HCT116 (cell line): ENCODE measurements around the gene ILDR1. TPM values are rescaled to one million over a fixed set of nuclear protein-coding genes. Genes with fewer than 3 reads are reported as not detected.

Source experiments
- ATAC-seq: fragments of 200-7000 bp; cut with Tn5 transposase; 2 replicates; pipeline ENCODE4 v1.9.1; 2020; ENCODE audit warnings: mild to moderate bottlenecking, moderate library complexity
- BruUV-seq: library from RNA; stranded (reverse); fragments of 400-500 nt; replicated peaks from 2 replicates; lab custom pipeline; 2021; lab: Mats Ljungman, UMichigan
- CTCF ChIA-PET: fragments of 300-600 bp; sonication (Branson Sonifier 250); formaldehyde crosslinking; loops from one replicate; lab custom pipeline; 2021; ENCODE audit warnings: antibody characterized with exemption; lab: Charles Lee
- POLR2A ChIA-PET: fragments of 300-600, 350-600 bp; sonication (Branson Sonifier 250); formaldehyde crosslinking; loops from one replicate; lab custom pipeline; 2021; ENCODE audit warnings: antibody characterized with exemption; lab: Charles Lee
- RAD21 ChIA-PET, 2 experiments: fragments of 300-600 bp; sonication (Branson Sonifier 250); formaldehyde crosslinking; loops; one replicate each; lab custom pipeline; 2023; ENCODE audit warnings: low total read pairs in 2 of 2; ENCODE audit not compliant: uncharacterized antibody in 2 of 2, unreplicated experiment in 2 of 2, low non-redundant PET in 1 of 2; lab: Charles Lee
- DNase-seq: peaks from one replicate; pipeline ENCODE4 v3.0.0-alpha.2; 2010; ENCODE audit warnings: low read depth, low spot score
- H2AFZ ChIP-seq: fragments of 200-600 bp; shearing (Covaris generic), sonication (generic); 2 replicates; pipeline ENCODE4 v1.6.1; 2017; ENCODE audit warnings: low read depth, mixed run types, mixed read lengths, antibody characterized with exemption, low read length; ENCODE audit not compliant: poor library complexity, severe bottlenecking
- H3K27ac ChIP-seq: 2 replicates; pipeline ENCODE4 v1.5.1; 2012; ENCODE audit warnings: low read depth, low read length
- H3K27me3 ChIP-seq: fragments of 200-600 bp; sonication (generic); 2 replicates; pipeline ENCODE4 v1.6.1; 2016; ENCODE audit warnings: mixed run types, low read length, mixed read lengths; ENCODE audit not compliant: insufficient read depth
- H3K36me3 ChIP-seq, 2 experiments: fragments of 200-500 bp in 1 of 2; fragments of 200-600 bp in 1 of 2; sonication (Bioruptor generic) in 1 of 2; sonication (generic) in 1 of 2; 2 replicates each; pipeline versions ENCODE4 v1.5.1 to v1.6.1; 2014 to 2016; ENCODE audit warnings: low read length in 2 of 2, inconsistent platforms in 1 of 2, mixed read lengths in 1 of 2, mixed run types in 1 of 2; ENCODE audit not compliant: insufficient read depth in 2 of 2, control insufficient read depth in 1 of 2
- H3K4me1 ChIP-seq, 2 experiments: fragments of 200-600 bp in 1 of 2; sonication (generic) in 1 of 2; 2 replicates each; pipeline versions ENCODE4 v1.5.1 to v1.6.1; 2012 to 2017; ENCODE audit warnings: low read length in 2 of 2, inconsistent platforms in 1 of 2, mild to moderate bottlenecking in 1 of 2, mixed read lengths in 1 of 2, mixed run types in 1 of 2, moderate library complexity in 1 of 2; ENCODE audit not compliant: insufficient read depth in 2 of 2, control insufficient read depth in 1 of 2
- H3K4me2 ChIP-seq: fragments of 200-600 bp; sonication (generic); 2 replicates; pipeline ENCODE4 v1.6.1; 2017; ENCODE audit warnings: mixed run types, low read length, mixed read lengths
- H3K4me3 ChIP-seq, 2 experiments: fragments of 200-600 bp in 1 of 2; sonication (generic) in 1 of 2; replicated peaks in 1 of 2; 2 replicates each; pipeline ENCODE4 v1.5.1; 2011 to 2016; ENCODE audit warnings: low read length in 2 of 2, control low read depth in 1 of 2, low read depth in 1 of 2, mild to moderate bottlenecking in 1 of 2, mixed read lengths in 1 of 2, mixed run types in 1 of 2
- H3K79me2 ChIP-seq: fragments of 200-600 bp; sonication (generic); 2 replicates; pipeline ENCODE4 v1.6.1; 2017; ENCODE audit warnings: mild to moderate bottlenecking, mixed run types, low read length, moderate library complexity, mixed read lengths; ENCODE audit not compliant: insufficient read depth
- H3K9ac ChIP-seq: fragments of 200-600 bp; sonication (generic); 2 replicates; pipeline ENCODE4 v1.6.1; 2016; ENCODE audit warnings: low read length, mixed read lengths
- H3K9me2 ChIP-seq: fragments of 200-600 bp; sonication (generic), shearing (Covaris generic); 2 replicates; pipeline ENCODE4 v1.6.1; 2017; ENCODE audit warnings: mixed run types, mild to moderate bottlenecking, moderate library complexity; ENCODE audit not compliant: insufficient read depth
- H3K9me3 ChIP-seq, 2 experiments: fragments of 200-500 bp in 1 of 2; fragments of 200-600 bp in 1 of 2; sonication (Bioruptor generic) in 1 of 2; sonication (generic) in 1 of 2; 2 replicates each; pipeline ENCODE4 v1.6.1; 2014 to 2017; ENCODE audit warnings: low read length in 2 of 2, mixed read lengths in 2 of 2, inconsistent platforms in 1 of 2, low read depth in 1 of 2, mild to moderate bottlenecking in 1 of 2, mixed run types in 1 of 2, moderate library complexity in 1 of 2; ENCODE audit not compliant: control insufficient read depth in 1 of 2, insufficient read depth in 1 of 2
- H4K20me1 ChIP-seq: fragments of 200-600 bp; sonication (generic), shearing (Covaris generic); 2 replicates; pipeline ENCODE4 v1.6.1; 2017; ENCODE audit warnings: mixed run types, mild to moderate bottlenecking, moderate library complexity; ENCODE audit not compliant: insufficient read depth
- CEBPB ChIP-seq: IDR thresholded peaks from 2 replicates; pipeline ENCODE4 v1.6.1; 2012; ENCODE audit warnings: low read depth
- EGR1 ChIP-seq: IDR thresholded peaks from 2 replicates; pipeline ENCODE4 v1.6.1; 2012; ENCODE audit warnings: low read depth
- FOSL1 ChIP-seq: IDR thresholded peaks from 2 replicates; pipeline ENCODE4 v1.6.1; 2012; ENCODE audit warnings: low read depth
- JUND ChIP-seq: IDR thresholded peaks from 2 replicates; pipeline ENCODE4 v1.6.1; 2012
- SIN3A ChIP-seq: IDR thresholded peaks from 2 replicates; pipeline ENCODE4 v1.6.1; 2012; ENCODE audit warnings: low read depth
- SP1 ChIP-seq: IDR thresholded peaks from 2 replicates; pipeline ENCODE4 v1.6.1; 2012; ENCODE audit warnings: low read depth
- SRF ChIP-seq: IDR thresholded peaks from 2 replicates; pipeline ENCODE4 v1.6.1; 2012; ENCODE audit warnings: low read depth
- TCF7L2 ChIP-seq: IDR thresholded peaks from 2 replicates; pipeline ENCODE4 v1.7.0; 2011; ENCODE audit warnings: borderline replicate concordance, inconsistent platforms; ENCODE audit not compliant: insufficient read depth, insufficient read length; ENCODE audit errors: extremely low read depth
- YY1 ChIP-seq: IDR thresholded peaks from 2 replicates; pipeline ENCODE4 v1.6.1; 2011; ENCODE audit warnings: low read length, low read depth, moderate library complexity, mild to moderate bottlenecking; ENCODE audit not compliant: insufficient replicate concordance; ENCODE audit errors: extremely low read depth
- intact Hi-C: fragments of 100-400 bp; cut with micrococcal nuclease; formaldehyde crosslinking; loops from 2 replicates; pipeline ENCODE4 v1.10.0; 2022
- total RNA-seq: library from RNA; stranded (reverse); gene quantifications from one replicate; pipeline ENCODE4 v1.2.1, GENCODE V29; 2021; ENCODE audit not compliant: unreplicated experiment
- TF ChIP-seq, protein P1 (sequence below): IDR thresholded peaks from 2 replicates; pipeline ENCODE4 v1.6.1; 2011; ENCODE audit warnings: mild to moderate bottlenecking, low read length, moderate library complexity; ENCODE audit not compliant: insufficient replicate concordance; ENCODE audit errors: extremely low read depth
- TF ChIP-seq, protein P2 (sequence below): IDR thresholded peaks from 2 replicates; pipeline ENCODE4 v1.6.1; 2012; ENCODE audit warnings: low read depth
- TF ChIP-seq, protein P3 (sequence below): IDR thresholded peaks from 2 replicates; pipeline ENCODE4 v1.6.1; 2012

Gene ILDR1
- total RNA-seq, 1 experiment from 2014 or later: 2.9 TPM

DNA sequence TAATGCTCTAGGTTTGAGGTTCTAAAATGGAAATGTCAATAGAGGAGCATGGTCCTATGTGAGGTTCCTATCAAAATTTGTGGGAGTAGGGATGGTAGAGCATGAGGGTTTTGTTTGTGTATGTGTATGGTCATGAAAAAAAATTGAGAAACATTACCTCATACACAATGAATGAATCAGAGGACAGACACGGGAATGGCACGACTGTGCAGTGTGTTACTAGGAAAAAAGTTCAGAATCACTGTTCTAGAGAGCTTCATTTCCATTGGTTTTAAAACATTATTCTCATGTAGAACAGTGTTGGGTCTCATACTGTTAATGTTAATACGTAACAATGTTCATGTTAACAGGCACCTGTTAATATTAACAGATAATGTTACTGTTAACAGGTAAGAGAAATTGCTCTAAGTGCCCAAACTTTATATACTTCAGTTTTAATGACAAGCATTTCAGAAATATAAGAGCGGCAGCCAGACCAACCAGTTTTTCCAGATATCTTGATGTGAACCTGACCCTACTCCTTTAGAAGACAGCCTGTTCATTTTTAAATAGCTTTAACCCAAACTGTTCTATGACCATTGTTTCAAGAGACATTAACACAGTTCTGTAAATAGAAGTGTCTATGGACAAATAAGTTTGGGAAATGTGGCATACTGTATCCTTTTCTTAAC lies 79.8 kb downstream of the ILDR1 start:
- no TSS peak for BruUV-seq
- Histone ChIP-seq H3K27me3 (no peaks in the 10 kb centered on the region), H3K36me3 (no peaks in the 10 kb centered on the region), H2AFZ (no peak overlapping the region), H3K4me3 (no peak overlapping the region), H3K79me2 (no peaks in the 10 kb centered on the region), H3K27ac (no peak overlapping the region), H3K4me2 (no peak overlapping the region), H3K9me3 (no peaks in the 10 kb centered on the region), H3K9me2 (no peaks in the 10 kb centered on the region), H3K9ac (no peak overlapping the region), H3K4me1 (peaks cover 0 to 2% of the 10 kb centered on the region in 2 experiments; a peak in 2 of 4 replicates), H4K20me1 (no peaks in the 10 kb centered on the region)
- ChIA-PET CTCF (no interaction called here), POLR2A (no interaction called here), RAD21 (no interaction called here)
- ATAC-seq: no peak
- no peak for TF ChIP-seq FOSL1
- no peak for TF ChIP-seq SP1
- TF ChIP-seq SIN3A: no peak
- TF ChIP-seq SRF: no peak
- TF ChIP-seq, protein P1, sequence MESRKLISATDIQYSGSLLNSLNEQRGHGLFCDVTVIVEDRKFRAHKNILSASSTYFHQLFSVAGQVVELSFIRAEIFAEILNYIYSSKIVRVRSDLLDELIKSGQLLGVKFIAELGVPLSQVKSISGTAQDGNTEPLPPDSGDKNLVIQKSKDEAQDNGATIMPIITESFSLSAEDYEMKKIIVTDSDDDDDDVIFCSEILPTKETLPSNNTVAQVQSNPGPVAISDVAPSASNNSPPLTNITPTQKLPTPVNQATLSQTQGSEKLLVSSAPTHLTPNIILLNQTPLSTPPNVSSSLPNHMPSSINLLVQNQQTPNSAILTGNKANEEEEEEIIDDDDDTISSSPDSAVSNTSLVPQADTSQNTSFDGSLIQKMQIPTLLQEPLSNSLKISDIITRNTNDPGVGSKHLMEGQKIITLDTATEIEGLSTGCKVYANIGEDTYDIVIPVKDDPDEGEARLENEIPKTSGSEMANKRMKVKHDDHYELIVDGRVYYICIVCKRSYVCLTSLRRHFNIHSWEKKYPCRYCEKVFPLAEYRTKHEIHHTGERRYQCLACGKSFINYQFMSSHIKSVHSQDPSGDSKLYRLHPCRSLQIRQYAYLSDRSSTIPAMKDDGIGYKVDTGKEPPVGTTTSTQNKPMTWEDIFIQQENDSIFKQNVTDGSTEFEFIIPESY: no peak
- intact Hi-C loops: no loop called here
- DNase-seq: no peak

DNA sequence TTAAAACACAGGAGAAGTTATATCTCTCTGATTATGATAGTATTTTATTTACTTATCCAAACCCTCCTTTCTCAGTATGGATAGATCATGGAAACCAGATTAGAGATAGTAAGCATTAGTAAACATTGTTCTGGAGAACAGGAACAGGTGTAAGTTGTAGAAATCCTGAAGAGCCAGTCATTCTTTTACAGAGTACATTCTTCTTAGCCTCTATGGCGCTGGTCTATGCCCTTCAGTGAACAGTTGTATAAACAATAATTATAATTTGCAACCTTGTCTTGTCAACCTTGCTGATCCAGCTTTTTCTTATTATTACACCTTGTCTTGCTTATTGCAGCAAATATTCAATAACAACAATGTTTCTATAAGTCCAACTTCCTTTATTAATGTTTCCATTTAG lies 80.5 kb downstream of the ILDR1 start:
- ATAC-seq: no peak
- DNase-seq: no peak
- no peaks in the 10 kb centered on the region for H3K9me2 ChIP-seq
- no peaks in the 10 kb centered on the region for H3K9me3 ChIP-seq
- RAD21 ChIA-PET: no interaction called here
- CTCF ChIA-PET: no interaction called here
- no peaks in the 10 kb centered on the region for H3K79me2 ChIP-seq
- no peak overlapping the region for H3K9ac ChIP-seq
- H3K36me3 ChIP-seq: no peaks in the 10 kb centered on the region
- no peak overlapping the region for H3K4me3 ChIP-seq
- POLR2A ChIA-PET: no interaction called here
- H3K4me1 ChIP-seq: peaks cover 0 to 2% of the 10 kb centered on the region in 2 experiments; a peak in 2 of 4 replicates
- no peak overlapping the region for H3K27ac ChIP-seq
- H3K27me3 ChIP-seq: no peaks in the 10 kb centered on the region
- intact Hi-C loops: no loop called here
- no peak overlapping the region for H2AFZ ChIP-seq
- no peaks in the 10 kb centered on the region for H4K20me1 ChIP-seq
- no peak overlapping the region for H3K4me2 ChIP-seq
- BruUV-seq: no TSS peak
- no peak for TF ChIP-seq JUND
- no peak for TF ChIP-seq TCF7L2
- no peak for TF ChIP-seq EGR1
- TF ChIP-seq, protein P2, sequence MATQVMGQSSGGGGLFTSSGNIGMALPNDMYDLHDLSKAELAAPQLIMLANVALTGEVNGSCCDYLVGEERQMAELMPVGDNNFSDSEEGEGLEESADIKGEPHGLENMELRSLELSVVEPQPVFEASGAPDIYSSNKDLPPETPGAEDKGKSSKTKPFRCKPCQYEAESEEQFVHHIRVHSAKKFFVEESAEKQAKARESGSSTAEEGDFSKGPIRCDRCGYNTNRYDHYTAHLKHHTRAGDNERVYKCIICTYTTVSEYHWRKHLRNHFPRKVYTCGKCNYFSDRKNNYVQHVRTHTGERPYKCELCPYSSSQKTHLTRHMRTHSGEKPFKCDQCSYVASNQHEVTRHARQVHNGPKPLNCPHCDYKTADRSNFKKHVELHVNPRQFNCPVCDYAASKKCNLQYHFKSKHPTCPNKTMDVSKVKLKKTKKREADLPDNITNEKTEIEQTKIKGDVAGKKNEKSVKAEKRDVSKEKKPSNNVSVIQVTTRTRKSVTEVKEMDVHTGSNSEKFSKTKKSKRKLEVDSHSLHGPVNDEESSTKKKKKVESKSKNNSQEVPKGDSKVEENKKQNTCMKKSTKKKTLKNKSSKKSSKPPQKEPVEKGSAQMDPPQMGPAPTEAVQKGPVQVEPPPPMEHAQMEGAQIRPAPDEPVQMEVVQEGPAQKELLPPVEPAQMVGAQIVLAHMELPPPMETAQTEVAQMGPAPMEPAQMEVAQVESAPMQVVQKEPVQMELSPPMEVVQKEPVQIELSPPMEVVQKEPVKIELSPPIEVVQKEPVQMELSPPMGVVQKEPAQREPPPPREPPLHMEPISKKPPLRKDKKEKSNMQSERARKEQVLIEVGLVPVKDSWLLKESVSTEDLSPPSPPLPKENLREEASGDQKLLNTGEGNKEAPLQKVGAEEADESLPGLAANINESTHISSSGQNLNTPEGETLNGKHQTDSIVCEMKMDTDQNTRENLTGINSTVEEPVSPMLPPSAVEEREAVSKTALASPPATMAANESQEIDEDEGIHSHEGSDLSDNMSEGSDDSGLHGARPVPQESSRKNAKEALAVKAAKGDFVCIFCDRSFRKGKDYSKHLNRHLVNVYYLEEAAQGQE: no peak
- TF ChIP-seq, protein P3, sequence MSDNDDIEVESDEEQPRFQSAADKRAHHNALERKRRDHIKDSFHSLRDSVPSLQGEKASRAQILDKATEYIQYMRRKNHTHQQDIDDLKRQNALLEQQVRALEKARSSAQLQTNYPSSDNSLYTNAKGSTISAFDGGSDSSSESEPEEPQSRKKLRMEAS: no peak
- TF ChIP-seq YY1: no peak
- TF ChIP-seq, protein P1: no peak
- TF ChIP-seq CEBPB: no peak
